Mononuclear cell (primary cell): ENCODE data around the gene ZFPM1. TPM values are rescaled to one million over a fixed set of nuclear protein-coding genes. Genes with fewer than 3 reads are reported as not detected.
"Not testable (repeated sequence)": the region's sequence is repeated elsewhere in the genome, so short reads cannot be mapped to it uniquely, and the experiment has no call there.

ENCODE experiments used
- H3K27me3 ChIP-seq: 2 replicates; pipeline ENCODE4 v1.6.0; 2011; ENCODE audit warnings: low read length, control low read depth; ENCODE audit not compliant: insufficient read depth
- H3K4me1 ChIP-seq: 2 replicates; pipeline ENCODE4 v1.5.1; 2011; ENCODE audit warnings: mild to moderate bottlenecking, low read length, control low read depth; ENCODE audit not compliant: insufficient read depth
- H3K4me3 ChIP-seq: 2 replicates; pipeline ENCODE4 v1.5.1; 2011; ENCODE audit warnings: mild to moderate bottlenecking, low read length, moderate library complexity
- H3K9me3 ChIP-seq: 2 replicates; pipeline ENCODE4 v1.5.1; 2011; ENCODE audit warnings: low read depth, mild to moderate bottlenecking, control low read depth, low read length
- total RNA-seq: library from RNA; depleted of rRNA; stranded (reverse); fragments of >200 nt; gene quantifications from one replicate; pipeline ENCODE4 v1.2.3, GENCODE V29; 2012

ZFPM1 gene
- total RNA-seq, 1 donor, result 5.8 TPM

DNA sequence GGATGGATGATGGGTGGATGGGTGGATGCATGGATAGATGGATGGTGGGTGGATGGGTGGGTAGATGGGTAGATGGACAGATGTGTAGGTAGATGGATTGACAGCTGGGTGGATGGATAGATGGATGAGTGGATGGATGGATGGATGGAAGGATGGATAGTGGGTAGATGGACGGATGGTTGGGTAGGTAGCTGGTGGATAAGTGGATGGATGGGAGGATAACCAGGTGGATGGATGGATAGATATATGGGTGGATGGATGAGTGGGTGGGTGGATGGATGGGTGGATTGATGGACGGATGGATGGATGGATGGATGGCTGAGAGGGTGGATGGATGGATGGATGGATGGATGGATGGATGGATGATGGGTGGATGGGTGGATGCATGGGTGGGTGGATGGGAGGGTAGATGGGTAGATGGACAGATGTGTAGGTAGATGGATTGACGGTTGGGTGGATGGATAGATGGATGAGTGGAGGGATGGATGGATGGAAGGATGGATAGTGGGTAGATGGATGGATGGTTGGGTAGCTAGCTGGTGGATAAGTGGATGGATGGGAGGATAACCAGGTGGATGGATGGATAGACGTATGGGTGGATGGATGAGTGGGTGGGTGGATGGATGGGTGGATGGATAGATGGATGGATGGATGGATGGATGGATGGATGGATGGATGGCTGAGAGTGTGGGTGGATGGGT, 65.5 kb downstream of the ZFPM1 start:
- not testable (repeated sequence) for H3K4me3 ChIP-seq, H3K9me3 ChIP-seq, H3K27me3 ChIP-seq, H3K4me1 ChIP-seq

DNA sequence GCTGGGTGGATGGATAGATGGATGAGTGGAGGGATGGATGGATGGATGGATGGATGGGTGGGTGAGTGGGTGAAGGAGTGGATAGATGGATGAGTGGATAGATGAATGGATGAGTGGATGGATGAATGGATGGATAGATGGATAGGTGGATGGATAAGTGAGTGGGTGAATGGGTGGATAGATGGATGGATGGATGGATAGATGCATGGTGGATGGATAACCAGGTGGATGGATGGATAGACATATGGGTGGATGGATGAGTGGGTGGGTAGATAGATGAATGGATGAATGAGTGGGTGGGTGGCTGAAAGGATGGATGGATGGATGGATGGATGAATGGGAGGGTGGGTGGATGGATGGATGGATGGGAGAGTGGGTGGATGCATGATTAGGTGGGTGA, 66.2 kb downstream of the ZFPM1 start:
- no peak overlapping the region for H3K4me3 ChIP-seq
- H3K9me3 ChIP-seq, result no peaks in the 10 kb centered on the region
- H3K4me1 ChIP-seq, result no peaks in the 10 kb centered on the region
- no peaks in the 10 kb centered on the region for H3K27me3 ChIP-seq

DNA sequence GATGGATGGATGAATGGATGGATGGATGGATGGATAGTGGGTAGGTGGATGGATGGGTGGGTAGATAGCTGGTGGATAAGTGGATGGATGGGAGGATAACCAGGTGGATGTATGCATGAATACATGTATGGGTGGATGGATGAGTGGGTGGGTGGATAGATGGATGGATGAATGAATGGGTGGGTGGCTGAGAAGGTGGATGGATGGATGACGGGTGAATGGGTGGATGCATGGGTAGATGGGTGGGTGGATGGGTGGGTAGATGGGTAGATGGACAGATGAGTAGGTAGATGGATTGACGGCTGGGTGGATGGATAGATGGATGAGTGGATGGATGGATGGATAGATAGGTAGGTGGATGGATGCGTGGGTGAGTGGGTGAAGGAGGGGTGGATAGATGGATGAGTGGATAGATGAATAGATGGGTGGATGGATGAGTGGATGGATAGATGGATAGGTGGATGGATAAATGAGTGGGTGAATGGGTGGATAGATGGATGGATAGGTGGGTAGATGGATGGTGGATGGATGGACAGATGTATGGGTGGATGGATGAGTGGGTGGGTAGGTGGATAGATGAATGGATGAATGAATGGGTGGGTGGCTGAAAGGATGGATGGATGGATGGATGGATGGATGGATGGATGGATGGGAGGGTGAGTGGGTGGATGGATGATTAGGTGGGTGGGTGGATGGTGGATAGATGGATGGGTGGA, 67.0 kb downstream of the ZFPM1 start:
- no peaks in the 10 kb centered on the region for H3K4me1 ChIP-seq
- no peaks in the 10 kb centered on the region for H3K27me3 ChIP-seq
- no peak overlapping the region for H3K4me3 ChIP-seq
- no peaks in the 10 kb centered on the region for H3K9me3 ChIP-seq

DNA sequence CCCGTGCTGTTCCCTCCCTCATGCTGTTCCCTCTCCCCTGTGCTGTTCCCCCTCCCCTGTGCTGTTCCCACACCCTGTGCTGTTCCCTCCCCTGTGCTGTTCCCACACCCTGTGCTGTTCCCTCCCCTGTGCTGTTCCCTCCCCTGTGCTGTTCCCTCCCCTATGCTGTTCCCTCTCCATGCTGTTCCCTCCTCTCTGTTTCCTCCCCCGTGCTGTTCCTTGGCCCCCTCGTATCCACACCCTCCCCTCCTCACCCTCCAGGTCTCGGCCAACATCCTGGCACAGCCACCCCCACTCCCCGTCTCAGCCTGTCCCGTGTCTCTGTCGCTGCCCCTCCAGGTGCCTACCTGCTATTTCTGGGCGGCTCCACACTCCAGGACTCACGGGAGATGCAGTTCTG, 68.6 kb downstream of the ZFPM1 start:
- Histone ChIP-seq H3K27me3 (no peaks in the 10 kb centered on the region), H3K9me3 (no peaks in the 10 kb centered on the region), H3K4me1 (no peaks in the 10 kb centered on the region), H3K4me3 (no peak overlapping the region)

DNA sequence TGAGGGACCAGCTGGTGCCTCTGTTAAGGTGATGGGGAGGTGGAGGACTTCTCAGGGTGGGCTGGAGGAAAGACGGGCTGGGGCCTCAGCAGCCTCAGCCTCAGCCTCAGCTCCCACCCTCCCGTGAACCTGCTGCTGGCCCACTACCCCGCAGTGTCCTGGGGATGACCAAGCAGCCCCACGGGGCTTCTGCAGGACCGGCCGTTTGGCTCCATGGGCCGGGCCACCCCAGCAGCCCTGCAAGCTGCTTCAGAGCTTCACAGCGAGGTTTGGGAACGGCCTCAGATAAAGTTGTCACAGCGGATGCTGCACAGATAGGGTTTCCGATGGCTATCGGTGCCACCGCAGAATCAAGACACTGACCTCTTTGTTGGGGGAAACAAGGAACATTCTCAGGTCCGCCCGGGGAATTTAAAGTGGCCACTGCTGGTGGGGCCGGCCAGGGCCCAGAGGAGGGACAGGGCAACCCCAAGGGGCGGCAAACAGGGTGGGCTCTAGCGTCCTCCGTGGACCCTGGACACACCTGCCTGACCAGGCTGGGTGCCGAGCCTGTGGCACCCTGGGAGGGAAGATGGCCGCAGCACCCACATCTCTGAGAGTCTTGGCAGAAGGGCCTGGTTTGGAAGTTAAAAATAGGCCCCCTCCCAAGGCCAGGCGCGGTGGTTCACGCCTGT, 69.3 kb downstream of the ZFPM1 start:
- Histone ChIP-seq H3K27me3 (no peaks in the 10 kb centered on the region), H3K4me1 (no peaks in the 10 kb centered on the region), H3K9me3 (no peaks in the 10 kb centered on the region), H3K4me3 (no peak overlapping the region)

DNA sequence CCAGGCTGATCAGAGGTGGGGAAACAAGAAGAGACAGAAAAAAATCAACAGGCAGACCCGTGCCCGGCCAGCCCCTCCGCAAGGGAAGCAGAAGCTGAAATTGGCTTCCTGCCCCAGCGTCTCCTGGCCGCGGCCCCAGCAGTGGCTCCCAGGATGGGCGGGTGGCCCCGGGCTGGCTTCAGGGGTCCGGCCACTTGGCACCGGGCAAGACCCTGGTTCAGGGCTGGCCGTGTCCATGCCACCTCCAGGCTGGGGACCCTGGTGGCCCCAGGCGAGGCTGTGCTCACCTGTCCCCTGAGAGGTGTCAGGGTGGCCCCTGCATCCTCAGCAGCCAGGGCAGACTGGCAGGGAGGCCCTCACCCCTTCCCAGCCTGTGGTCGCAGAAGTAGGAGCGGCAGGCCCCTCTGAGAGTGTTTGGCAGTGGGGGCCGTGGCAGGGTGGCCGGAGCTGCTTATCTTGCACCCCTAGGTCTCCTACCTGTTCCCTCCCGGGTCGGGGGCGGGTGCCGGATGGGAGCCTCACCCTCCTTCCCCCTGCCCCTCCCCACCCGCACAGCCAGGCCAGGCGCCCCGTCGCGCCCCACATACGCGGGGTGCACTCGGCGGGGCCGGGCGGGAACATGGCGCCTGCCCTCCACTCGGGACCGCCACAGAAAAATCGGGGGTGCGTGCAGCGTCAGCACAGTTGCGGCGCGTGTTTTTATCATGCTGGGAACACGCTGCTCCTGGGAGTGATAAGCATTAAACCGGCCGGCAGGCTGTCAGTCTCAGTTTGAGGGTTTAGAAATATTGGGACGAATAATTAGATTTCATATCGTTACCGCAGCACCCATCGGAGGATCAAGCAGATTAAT, 70.5 kb downstream of the ZFPM1 start:
- Histone ChIP-seq H3K4me1 (no peaks in the 10 kb centered on the region), H3K27me3 (no peaks in the 10 kb centered on the region), H3K4me3 (no peak overlapping the region), H3K9me3 (no peaks in the 10 kb centered on the region)

DNA sequence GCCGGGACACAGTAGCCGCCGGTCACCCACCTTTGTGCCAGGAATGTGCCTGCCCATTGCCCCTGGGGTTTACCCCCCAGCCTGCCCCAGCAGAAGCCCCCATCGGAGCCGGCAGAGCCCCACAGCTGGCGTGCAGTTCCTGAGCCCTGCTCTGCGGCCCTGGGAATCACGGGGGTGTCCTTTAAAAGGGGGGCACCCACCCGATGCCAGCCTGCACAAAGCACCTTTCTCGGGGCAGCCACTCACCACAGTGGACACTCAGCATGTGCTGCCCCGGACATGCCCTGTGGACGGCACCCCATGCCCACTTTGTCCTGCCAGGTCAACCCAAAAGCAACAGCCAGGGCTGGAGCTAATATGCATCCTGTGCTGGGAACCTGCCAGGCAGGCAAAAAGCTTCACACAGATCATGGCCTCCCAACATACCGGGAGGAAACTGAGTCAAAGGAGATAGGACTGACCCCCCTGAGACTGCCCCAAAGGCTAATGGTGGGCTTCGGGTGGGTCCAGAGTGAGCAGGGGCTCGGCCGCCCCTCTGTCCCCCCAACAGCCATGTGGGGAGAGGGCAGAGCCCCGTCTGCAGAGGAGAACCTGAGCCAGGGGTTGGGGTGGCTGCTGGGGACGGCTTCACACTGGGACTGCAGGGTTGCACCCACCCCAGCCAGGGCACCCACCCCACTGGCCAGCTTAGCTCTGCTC, 71.3 kb downstream of the ZFPM1 start:
- Histone ChIP-seq H3K4me3 (no peak overlapping the region), H3K9me3 (no peaks in the 10 kb centered on the region), H3K4me1 (no peaks in the 10 kb centered on the region), H3K27me3 (no peaks in the 10 kb centered on the region)

DNA sequence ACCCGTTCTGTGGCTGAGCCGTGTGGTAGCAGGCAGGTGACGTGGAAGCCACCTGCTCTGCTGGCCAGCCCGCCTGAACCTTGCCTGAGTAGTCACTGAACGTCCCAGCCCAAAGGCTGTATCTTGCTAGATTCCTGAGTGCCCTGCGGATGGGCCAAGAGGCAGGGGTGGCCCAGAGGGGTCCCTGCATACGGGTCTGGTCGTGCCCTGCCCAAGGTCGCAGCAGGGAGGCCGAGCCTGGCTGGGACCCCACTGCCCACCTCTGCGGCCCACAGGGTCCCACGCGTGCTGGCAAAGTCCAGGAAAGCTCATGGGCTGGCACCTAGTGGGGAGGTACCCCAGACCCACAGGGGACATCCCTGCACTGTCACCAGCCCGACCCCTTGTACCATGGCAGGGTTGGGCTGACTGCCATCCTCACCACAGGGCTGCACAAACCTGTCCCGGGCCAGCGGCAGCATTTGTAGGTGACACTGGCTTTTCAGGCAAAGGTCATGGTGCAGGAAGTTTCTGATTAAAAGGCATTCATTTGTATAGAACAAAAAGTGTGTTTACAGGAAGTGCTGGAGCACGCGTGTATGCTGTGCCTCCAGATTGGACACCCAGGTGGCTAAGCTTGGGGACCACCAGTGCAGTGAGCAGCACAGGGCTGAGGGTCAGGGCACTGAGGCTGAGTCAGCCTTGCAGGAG, 72.0 kb downstream of the ZFPM1 start:
- H3K9me3 ChIP-seq, result no peaks in the 10 kb centered on the region
- H3K27me3 ChIP-seq, result no peaks in the 10 kb centered on the region
- no peaks in the 10 kb centered on the region for H3K4me1 ChIP-seq
- H3K4me3 ChIP-seq, result no peak overlapping the region

DNA sequence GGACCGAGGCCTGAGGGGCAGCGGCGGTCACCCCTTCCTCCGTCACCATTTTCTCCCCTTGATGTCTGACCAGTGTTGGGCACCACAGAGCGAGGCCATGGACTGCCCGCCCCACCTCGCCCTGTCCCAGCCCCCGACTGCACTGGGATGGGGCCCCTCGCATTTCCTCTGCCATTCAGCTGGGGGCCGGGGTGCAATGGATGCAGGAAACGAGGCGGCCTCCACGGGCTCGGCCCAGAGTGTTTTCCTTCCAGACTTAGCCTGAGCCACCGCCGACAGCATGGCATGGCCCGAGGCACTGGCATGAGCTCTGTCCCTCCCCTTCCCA, 72.5 kb downstream of the ZFPM1 start:
- H3K4me3 ChIP-seq, result no peak overlapping the region
- no peaks in the 10 kb centered on the region for H3K27me3 ChIP-seq
- H3K4me1 ChIP-seq, result no peaks in the 10 kb centered on the region
- no peaks in the 10 kb centered on the region for H3K9me3 ChIP-seq

DNA sequence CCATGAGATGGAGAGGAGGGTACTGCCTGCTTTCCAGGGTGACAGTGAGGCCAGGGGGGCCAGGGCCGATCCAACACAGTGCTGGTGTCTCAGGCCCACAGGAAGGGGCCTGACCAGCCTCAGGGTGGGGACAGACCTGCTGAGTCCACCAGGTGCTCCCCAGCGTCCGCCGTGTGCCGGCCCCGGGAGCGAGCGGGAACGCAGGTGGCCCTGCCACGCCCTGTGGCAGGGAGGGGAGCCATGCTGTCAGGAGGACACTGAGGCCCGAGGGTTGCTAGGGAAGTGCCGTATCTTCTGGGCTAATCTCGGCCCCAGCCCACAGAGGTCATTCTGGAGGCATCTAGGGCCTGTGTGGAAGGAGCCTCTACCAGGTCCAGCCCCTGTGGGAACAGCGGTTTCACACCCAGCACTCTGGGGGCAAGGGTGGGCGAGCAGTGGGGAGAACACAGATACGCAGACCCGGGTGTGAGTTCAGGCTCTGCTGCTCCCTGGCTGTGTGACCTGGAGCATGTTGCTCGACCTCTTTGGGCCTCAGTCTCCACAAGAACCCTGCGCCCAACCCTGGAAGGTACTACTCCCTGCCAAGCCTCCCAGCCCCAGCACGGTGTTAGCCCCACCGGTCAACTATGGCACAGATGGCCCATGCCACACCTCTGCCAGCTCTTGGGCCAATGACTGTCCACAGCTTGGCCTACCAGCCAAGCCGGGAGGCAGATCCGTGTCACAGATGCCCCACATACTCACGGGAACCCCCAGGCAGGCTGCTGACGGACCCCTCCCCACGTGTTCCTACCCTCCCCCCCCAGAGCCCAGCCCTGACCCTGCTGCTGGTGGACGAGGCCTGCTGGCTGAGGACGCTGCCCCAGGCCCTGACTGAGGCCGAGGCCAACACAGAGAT, 73.2 kb downstream of the ZFPM1 start:
- Histone ChIP-seq H3K4me3 (no peak overlapping the region), H3K9me3 (no peaks in the 10 kb centered on the region), H3K4me1 (no peaks in the 10 kb centered on the region), H3K27me3 (no peaks in the 10 kb centered on the region)

DNA sequence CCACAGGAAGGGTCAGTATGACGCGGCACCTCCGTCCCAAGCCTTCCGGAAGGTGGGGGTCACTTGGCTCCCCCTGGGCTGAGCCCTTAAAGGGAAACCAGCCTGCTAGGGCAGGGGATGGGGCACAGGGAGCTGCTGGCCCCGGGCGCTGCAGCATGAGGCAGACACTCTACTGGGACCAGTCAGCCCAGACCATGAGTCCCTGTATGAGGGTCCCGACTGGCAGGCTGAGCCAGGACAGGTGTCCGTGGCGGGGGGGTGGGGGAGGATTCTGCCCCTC, 73.8 kb downstream of the ZFPM1 start:
- Histone ChIP-seq H3K4me3 (no peak overlapping the region), H3K27me3 (no peaks in the 10 kb centered on the region), H3K9me3 (no peaks in the 10 kb centered on the region), H3K4me1 (no peaks in the 10 kb centered on the region)

DNA sequence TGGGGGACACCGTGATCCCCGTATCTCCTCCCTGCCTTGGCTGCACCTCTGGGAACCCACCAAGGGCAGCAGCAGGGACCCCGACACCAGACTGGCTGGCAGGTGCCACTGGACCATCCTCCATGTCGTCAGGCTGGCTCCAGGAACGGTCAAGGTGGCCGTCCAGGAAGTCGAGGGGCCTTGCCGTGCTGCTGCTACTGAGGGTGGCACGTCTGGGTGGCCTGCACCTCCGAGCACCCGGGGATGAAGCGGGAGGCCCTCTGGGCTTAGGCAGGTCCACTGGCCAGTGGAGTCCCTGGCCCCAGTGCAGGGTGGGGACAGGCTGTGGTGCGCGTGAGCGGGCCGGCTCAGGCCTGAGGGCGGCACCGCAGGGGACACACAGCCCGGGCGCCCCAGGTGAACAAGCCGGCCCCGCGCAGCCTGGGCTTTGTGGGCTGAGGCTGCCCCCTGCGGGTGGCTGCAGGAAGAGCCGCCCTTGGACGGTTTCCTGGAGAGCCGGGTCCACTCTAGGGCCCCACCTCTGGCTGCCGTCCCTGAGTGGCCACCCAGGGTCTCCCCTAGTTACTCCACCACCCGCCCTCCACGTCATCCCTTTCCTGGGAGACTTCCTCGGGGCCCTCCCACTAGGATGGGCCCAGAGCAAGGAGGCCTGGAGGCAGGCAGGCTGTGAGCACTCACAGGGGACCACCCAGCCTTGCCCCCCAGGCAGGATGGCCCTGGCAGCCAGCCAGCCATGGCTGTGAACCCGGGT, 74.3 kb downstream of the ZFPM1 start:
- no peaks in the 10 kb centered on the region for H3K4me1 ChIP-seq
- H3K9me3 ChIP-seq, result no peaks in the 10 kb centered on the region
- no peak overlapping the region for H3K4me3 ChIP-seq
- no peaks in the 10 kb centered on the region for H3K27me3 ChIP-seq
